ENCODE results near the gene ZNF12. TPM values are rescaled to one million over a fixed set of nuclear protein-coding genes. Genes with fewer than 3 reads are reported as not detected.
A peak's percentile ranks its signal among the peaks of the same experiment; 100 is the strongest.
"Not testable (repeated sequence)": the region's sequence is repeated elsewhere in the genome, so short reads cannot be mapped to it uniquely, and the experiment has no call there.

The ZNF12 gene
- total RNA-seq, 1 experiment from 2014 or later: 12.5 TPM

DNA sequence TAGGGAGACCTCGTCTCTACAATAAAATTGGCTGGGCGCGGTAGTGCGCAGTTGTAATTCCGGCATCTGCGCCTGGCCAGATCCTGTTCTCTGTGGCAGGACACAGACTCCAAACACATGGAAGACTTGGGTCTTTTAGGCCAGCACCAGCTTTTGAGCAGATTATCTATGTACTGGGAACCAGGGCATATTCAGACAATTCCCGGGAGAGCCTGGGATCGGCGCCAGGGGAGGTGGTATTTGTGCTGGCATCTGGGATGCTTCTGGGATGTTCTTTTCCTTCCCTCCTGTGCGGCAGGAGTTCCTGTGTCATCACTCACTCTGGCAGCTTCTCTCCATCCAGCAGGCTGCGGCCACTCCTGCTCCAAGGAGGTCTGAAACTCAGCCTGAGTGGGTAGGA, 31.7 kb upstream of the ZNF12 start:
- H3K27me3 ChIP-seq (ENCODE audit: low read length); POLR2A ChIA-PET (ENCODE audit: unreplicated experiment); H3K36me3 ChIP-seq (ENCODE audit: low read depth, low read length): not testable (repeated sequence)

DNA sequence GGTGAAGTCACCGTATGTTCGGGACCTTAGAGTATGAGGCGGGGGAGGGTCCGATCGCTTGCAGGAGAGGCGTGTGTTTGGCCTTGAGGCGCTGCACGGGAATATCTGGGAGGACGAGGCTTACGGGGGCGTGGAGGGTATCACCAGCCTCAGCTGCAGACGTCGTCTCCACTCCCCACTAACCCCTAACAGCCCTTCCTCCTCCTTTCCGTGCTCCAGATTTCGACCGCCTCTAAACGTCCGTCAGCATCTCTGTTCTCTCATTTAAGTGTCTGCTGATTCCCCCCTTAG, 23.5 kb upstream of the ZNF12 start:
- H3K9me3 ChIP-seq (ENCODE audit: low read length): no peaks in the 10 kb centered on the region
- H3K4me1 ChIP-seq (ENCODE audit: insufficient read depth, low read length): peaks cover 7% of the 10 kb centered on the region
- no peaks in the 10 kb centered on the region for H3K27me3 ChIP-seq (ENCODE audit: low read length)
- no peak for TF ChIP-seq EZH2phosphoT487 (IDR thresholded peaks at IDR 0.05; ENCODE audit: borderline replicate concordance, low read length)
- TF ChIP-seq CTCF (conservative IDR thresholded peaks at IDR 0.05; ENCODE audit: low read depth, low read length): no peak
- TF ChIP-seq EZH2 (IDR thresholded peaks at IDR 0.05; ENCODE audit: low read length, unreplicated experiment): no peak
- ChIA-PET CTCF (no interaction called here), POLR2A (ENCODE audit: unreplicated experiment) (no interaction called here)
- peak overlapping the region; percentile 94 for H3K9ac ChIP-seq (ENCODE audit: low read length)
- peak overlapping the region; percentile 67 for H2AFZ ChIP-seq (ENCODE audit: low read length)
- no peaks in the 10 kb centered on the region for H3F3A ChIP-seq (ENCODE audit: low read length, unreplicated experiment)
- no peaks in the 10 kb centered on the region for H3K9me2 ChIP-seq (replicated peaks; ENCODE audit: low read length)
- DNase-seq (no peak), ATAC-seq (no peak; the same call in none of the 2 replicates)
- peak overlapping the region; percentile 94 for H3K4me3 ChIP-seq (ENCODE audit: low read length)
- no peaks in the 10 kb centered on the region for H4K20me1 ChIP-seq (ENCODE audit: low read length)
- peaks cover 9% of the 10 kb centered on the region for H3K36me3 ChIP-seq (ENCODE audit: low read depth, low read length)
- peaks cover 29% of the 10 kb centered on the region for H3K79me2 ChIP-seq (ENCODE audit: low read length)
- no TSS peak for BruUV-seq (replicated peaks)
- H3K27ac ChIP-seq (ENCODE audit: low read length): no peak overlapping the region; the same call in 1 of the 2 replicates
- peak overlapping the region; percentile 94 for H3K4me2 ChIP-seq (ENCODE audit: low read length)
- intact Hi-C loops (cut with micrococcal nuclease): no loop called here

More for the DNA sequence above, 31.7 kb upstream of the ZNF12 start:
- BruUV-seq (replicated peaks); H3K4me1 ChIP-seq (ENCODE audit: insufficient read depth, low read length); ATAC-seq; H3K4me3 ChIP-seq (ENCODE audit: low read length); H4K20me1 ChIP-seq (ENCODE audit: low read length); H3K27ac ChIP-seq (ENCODE audit: low read length); H3K9me3 ChIP-seq (ENCODE audit: low read length); H2AFZ ChIP-seq (ENCODE audit: low read length); H3K9me2 ChIP-seq (replicated peaks; ENCODE audit: low read length); intact Hi-C loops (cut with micrococcal nuclease); H3K9ac ChIP-seq (ENCODE audit: low read length); H3F3A ChIP-seq (ENCODE audit: low read length, unreplicated experiment); DNase-seq; H3K79me2 ChIP-seq (ENCODE audit: low read length); CTCF ChIA-PET; H3K4me2 ChIP-seq (ENCODE audit: low read length): not testable (repeated sequence)

DNA sequence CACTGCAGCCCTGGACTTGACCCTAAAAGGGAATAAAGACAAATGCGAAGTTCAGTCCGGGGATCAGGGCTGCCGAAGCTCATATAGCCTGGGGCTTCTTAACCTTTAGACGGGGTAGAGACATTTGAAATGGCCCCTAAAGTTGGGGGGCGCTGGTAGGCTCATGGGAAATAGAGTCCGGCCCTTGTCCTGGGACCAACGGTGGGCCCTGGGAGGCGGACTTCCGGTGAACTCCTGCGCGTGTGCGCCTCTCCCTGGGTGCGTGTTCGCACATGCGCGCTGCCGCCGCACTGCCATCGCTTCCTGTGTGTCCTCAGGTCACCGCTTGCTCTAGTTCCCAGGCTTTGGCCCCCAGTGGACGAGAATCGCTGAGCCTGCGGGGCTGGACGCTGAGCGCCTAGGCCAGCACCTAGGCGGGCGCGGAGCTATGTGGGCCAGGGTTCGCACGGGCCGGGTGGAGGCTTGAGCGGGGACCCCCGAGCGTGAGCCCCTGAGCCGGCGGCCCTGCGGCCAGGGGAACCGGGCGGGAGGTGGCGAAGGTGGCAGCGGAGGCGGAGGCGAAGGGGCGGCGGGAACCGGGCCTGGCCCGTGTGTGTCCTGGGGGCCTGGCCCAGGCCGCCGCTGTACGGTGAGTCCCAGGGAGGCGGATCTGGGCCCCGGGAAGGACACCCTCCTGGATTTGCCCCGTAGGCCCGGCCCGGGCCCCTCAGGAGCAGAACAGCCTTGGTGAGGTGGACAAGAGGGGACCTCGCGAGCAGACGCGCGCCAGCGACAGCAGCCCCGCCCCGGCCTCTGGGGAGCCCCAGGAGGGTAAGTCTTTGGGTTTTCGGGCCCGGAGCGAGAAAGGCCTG, 23.0 kb upstream of the ZNF12 start:
- CTCF ChIA-PET: no interaction called here
- POLR2A ChIA-PET (ENCODE audit: unreplicated experiment): no interaction called here
- intact Hi-C loops (cut with micrococcal nuclease): no loop called here

GRCh38 chr7:6728893-6729491, 22.2 kb upstream of the ZNF12 start:
- H3K4me1 ChIP-seq (ENCODE audit: insufficient read depth, low read length); intact Hi-C loops (cut with micrococcal nuclease); CTCF ChIA-PET; H4K20me1 ChIP-seq (ENCODE audit: low read length); H3K9me2 ChIP-seq (replicated peaks; ENCODE audit: low read length); H3K27me3 ChIP-seq (ENCODE audit: low read length); ATAC-seq; POLR2A ChIA-PET (ENCODE audit: unreplicated experiment); H3K27ac ChIP-seq (ENCODE audit: low read length); H3K9me3 ChIP-seq (ENCODE audit: low read length); H3K36me3 ChIP-seq (ENCODE audit: low read depth, low read length); H3F3A ChIP-seq (ENCODE audit: low read length, unreplicated experiment); DNase-seq: not testable (repeated sequence)
- H3K4me3 ChIP-seq (ENCODE audit: low read length): peak overlapping the region; percentile 94; the same call in 1 of the 2 replicates
- peak overlapping the region; percentile 67 for H2AFZ ChIP-seq (ENCODE audit: low read length)
- TSS peak; percentile 98 for BruUV-seq (replicated peaks)
- peaks cover 29% of the 10 kb centered on the region for H3K79me2 ChIP-seq (ENCODE audit: low read length)
- H3K9ac ChIP-seq (ENCODE audit: low read length): peak overlapping the region; percentile 94; the same call in 1 of the 2 replicates
- peak overlapping the region; percentile 94 for H3K4me2 ChIP-seq (ENCODE audit: low read length)

More for the DNA sequence above, 23.0 kb upstream of the ZNF12 start:
- no TSS peak for BruUV-seq (replicated peaks)
- ATAC-seq: peak; percentile 96
- peak overlapping the region; percentile 40 for H3K27ac ChIP-seq (ENCODE audit: low read length)
- peak overlapping the region; percentile 94 for H3K4me3 ChIP-seq (ENCODE audit: low read length)
- no peaks in the 10 kb centered on the region for H3K27me3 ChIP-seq (ENCODE audit: low read length)
- DNase-seq: peak; percentile 83
- H3K9me3 ChIP-seq (ENCODE audit: low read length): no peaks in the 10 kb centered on the region
- H2AFZ ChIP-seq (ENCODE audit: low read length): peak overlapping the region; percentile 67
- TF ChIP-seq CTCF (conservative IDR thresholded peaks at IDR 0.05; ENCODE audit: low read depth, low read length) (no peak), EZH2 (IDR thresholded peaks at IDR 0.05; ENCODE audit: low read length, unreplicated experiment) (no peak), EZH2phosphoT487 (IDR thresholded peaks at IDR 0.05; ENCODE audit: borderline replicate concordance, low read length) (no peak)
- H4K20me1 ChIP-seq (ENCODE audit: low read length): no peaks in the 10 kb centered on the region
- H3K36me3 ChIP-seq (ENCODE audit: low read depth, low read length): peaks cover 5% of the 10 kb centered on the region
- H3K9me2 ChIP-seq (replicated peaks; ENCODE audit: low read length): no peaks in the 10 kb centered on the region
- H3K4me1 ChIP-seq (ENCODE audit: insufficient read depth, low read length): peaks cover 7% of the 10 kb centered on the region
- H3F3A ChIP-seq (ENCODE audit: low read length, unreplicated experiment): no peaks in the 10 kb centered on the region
- H3K9ac ChIP-seq (ENCODE audit: low read length): peak overlapping the region; percentile 94
- H3K4me2 ChIP-seq (ENCODE audit: low read length): peak overlapping the region; percentile 94
- peaks cover 29% of the 10 kb centered on the region for H3K79me2 ChIP-seq (ENCODE audit: low read length)
